Measurements from ENCODE around the gene ALDH8A1. TPM values are rescaled to one million over a fixed set of nuclear protein-coding genes. Genes with fewer than 3 reads are reported as not detected.
A peak's percentile ranks its signal among the peaks of the same experiment; 100 is the strongest.
"Not testable (repeated sequence)": the region's sequence is repeated elsewhere in the genome, so short reads cannot be mapped to it uniquely, and the experiment has no call there.

ALDH8A1 gene
- total RNA-seq, 1 experiment from 2014 or later, result not detected

DNA sequence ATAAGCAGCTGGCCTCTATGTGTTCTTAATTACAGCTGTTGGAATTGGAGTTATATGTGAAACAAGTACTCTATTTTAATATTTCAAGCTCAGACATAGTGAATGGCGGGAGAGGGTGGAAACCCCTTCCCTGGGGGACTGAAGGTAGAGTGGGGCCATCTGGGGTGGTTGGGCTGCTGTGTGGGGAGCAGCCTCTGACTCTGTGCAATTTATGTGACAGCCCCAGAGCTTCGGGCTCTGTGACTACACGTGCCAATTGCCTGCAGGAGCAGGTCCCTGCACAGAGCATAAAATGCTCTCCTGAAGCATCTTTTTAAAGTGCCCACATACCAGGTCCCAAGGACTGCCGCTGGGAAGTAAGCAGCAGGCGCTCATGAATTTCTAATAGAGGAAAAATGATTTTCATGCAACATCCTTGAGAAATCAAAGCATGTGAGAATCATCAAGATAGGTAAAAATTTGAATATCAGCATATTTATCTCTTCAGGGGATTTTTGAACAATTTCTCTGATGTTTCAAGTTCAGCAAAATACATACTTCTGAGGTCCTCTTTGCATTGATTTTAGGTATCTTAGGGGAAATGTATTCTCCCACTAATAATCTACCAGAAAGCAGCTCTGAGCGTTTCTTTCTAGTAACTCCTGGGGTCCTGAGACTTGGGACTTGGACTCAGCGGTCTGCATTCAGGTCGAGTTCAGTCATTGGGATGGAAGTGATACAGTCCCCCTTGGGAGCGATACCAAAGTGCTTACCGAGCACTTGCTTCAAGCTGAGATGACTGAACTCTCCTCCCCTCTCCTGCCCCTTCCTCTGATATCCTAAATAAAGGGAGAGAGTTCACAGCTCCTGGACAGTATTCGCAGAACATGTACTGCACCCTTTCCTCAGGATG lies 40.0 kb downstream of the ALDH8A1 start:
- CTCF ChIA-PET, result no interaction called here
- POLR2A ChIA-PET, result interaction anchor here (0.6 kb wide), 1 partner anchor 16 kb away, joined by 13 read pairs; no protein-coding TSS in a partner anchor
- peaks cover 13% of the 10 kb centered on the region for H3K4me1 ChIP-seq (ENCODE audit: control insufficient read depth, insufficient read depth, low read length)
- H3K9me3 ChIP-seq (ENCODE audit: control insufficient read depth, insufficient read depth, low read depth, low read length), result no peaks in the 10 kb centered on the region
- in situ Hi-C loops (cut with HindIII; ENCODE audit: low pct_unique_long_range_greater_than_20kb, low sequenced_read_pairs), result no loop called here
- ATAC-seq (peak; percentile 59), DNase-seq (ENCODE audit: low read depth, low spot score) (no peak)
- H3K4me3 ChIP-seq (ENCODE audit: low read depth in 2 of 2, low read length in 2 of 2), result no peak overlapping the region
- no TSS peak for BruUV-seq (replicated peaks)
- intact Hi-C loops (cut with micrococcal nuclease; ENCODE audit: unreplicated experiment), result no loop called here
- TF ChIP-seq, protein P1, sequence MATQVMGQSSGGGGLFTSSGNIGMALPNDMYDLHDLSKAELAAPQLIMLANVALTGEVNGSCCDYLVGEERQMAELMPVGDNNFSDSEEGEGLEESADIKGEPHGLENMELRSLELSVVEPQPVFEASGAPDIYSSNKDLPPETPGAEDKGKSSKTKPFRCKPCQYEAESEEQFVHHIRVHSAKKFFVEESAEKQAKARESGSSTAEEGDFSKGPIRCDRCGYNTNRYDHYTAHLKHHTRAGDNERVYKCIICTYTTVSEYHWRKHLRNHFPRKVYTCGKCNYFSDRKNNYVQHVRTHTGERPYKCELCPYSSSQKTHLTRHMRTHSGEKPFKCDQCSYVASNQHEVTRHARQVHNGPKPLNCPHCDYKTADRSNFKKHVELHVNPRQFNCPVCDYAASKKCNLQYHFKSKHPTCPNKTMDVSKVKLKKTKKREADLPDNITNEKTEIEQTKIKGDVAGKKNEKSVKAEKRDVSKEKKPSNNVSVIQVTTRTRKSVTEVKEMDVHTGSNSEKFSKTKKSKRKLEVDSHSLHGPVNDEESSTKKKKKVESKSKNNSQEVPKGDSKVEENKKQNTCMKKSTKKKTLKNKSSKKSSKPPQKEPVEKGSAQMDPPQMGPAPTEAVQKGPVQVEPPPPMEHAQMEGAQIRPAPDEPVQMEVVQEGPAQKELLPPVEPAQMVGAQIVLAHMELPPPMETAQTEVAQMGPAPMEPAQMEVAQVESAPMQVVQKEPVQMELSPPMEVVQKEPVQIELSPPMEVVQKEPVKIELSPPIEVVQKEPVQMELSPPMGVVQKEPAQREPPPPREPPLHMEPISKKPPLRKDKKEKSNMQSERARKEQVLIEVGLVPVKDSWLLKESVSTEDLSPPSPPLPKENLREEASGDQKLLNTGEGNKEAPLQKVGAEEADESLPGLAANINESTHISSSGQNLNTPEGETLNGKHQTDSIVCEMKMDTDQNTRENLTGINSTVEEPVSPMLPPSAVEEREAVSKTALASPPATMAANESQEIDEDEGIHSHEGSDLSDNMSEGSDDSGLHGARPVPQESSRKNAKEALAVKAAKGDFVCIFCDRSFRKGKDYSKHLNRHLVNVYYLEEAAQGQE (IDR thresholded peaks at IDR 0.05; ENCODE audit: insufficient read depth in 1 of 2, low read depth in 2 of 2, low read length in 1 of 2), result no peak
- no peak for TF ChIP-seq POLR2AphosphoS5 (IDR thresholded peaks at IDR 0.05; ENCODE audit: low read depth, low read length)
- TF ChIP-seq, protein P2, sequence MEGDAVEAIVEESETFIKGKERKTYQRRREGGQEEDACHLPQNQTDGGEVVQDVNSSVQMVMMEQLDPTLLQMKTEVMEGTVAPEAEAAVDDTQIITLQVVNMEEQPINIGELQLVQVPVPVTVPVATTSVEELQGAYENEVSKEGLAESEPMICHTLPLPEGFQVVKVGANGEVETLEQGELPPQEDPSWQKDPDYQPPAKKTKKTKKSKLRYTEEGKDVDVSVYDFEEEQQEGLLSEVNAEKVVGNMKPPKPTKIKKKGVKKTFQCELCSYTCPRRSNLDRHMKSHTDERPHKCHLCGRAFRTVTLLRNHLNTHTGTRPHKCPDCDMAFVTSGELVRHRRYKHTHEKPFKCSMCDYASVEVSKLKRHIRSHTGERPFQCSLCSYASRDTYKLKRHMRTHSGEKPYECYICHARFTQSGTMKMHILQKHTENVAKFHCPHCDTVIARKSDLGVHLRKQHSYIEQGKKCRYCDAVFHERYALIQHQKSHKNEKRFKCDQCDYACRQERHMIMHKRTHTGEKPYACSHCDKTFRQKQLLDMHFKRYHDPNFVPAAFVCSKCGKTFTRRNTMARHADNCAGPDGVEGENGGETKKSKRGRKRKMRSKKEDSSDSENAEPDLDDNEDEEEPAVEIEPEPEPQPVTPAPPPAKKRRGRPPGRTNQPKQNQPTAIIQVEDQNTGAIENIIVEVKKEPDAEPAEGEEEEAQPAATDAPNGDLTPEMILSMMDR (IDR thresholded peaks at IDR 0.05), result no peak
- TF ChIP-seq SIN3A (IDR thresholded peaks at IDR 0.05; ENCODE audit: borderline replicate concordance, insufficient read depth, low read depth, low read length), result no peak
- no peak for TF ChIP-seq TCF7L2 (IDR thresholded peaks at IDR 0.05; ENCODE audit: low read depth, low read length)
- no peaks in the 10 kb centered on the region for H3K27me3 ChIP-seq (ENCODE audit: control insufficient read depth, insufficient read depth, low read length)
- H3K36me3 ChIP-seq (ENCODE audit: control insufficient read depth, insufficient read depth, low read length), result no peaks in the 10 kb centered on the region
- peak overlapping the region; percentile 71 for H3K27ac ChIP-seq (ENCODE audit: low read length)

DNA sequence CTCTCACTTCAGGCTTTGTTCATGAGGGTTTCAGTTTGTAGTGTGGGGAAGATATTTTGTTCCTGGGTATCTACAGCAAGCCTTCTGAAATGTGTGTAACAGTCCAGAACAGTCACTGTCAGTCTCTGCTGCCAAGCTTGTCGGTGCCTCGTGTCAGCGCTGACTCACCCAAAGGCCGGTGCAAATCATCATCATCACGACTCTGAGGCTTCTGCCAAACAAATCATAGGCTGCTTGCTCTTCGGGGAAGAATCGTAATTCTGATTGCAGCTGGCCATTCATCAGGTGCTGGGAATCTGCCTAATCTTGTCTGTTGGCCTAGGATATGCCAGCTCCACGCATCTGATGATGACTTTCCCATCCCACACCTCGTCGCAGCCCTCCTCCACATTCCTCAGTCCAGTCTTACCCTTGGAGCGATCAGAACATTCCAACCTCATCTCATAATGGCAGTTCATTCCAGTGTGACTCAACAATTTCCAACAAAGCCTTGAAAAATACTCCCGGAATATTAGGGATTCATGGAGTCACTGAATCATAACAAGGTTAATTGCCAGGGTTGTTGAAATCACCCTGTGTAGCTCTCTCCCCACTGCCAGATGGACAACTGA lies 40.9 kb downstream of the ALDH8A1 start:
- in situ Hi-C loops (cut with HindIII; ENCODE audit: low pct_unique_long_range_greater_than_20kb, low sequenced_read_pairs) (no loop called here), intact Hi-C loops (cut with micrococcal nuclease; ENCODE audit: unreplicated experiment) (no loop called here)
- Histone ChIP-seq H3K27me3 (ENCODE audit: control insufficient read depth, insufficient read depth, low read length) (no peaks in the 10 kb centered on the region), H3K36me3 (ENCODE audit: control insufficient read depth, insufficient read depth, low read length) (no peaks in the 10 kb centered on the region), H3K27ac (ENCODE audit: low read length) (peak overlapping the region; percentile 71), H3K4me3 (ENCODE audit: low read depth in 2 of 2, low read length in 2 of 2) (peak overlapping the region; percentile 14 to 46), H3K9me3 (ENCODE audit: control insufficient read depth, insufficient read depth, low read depth, low read length) (no peaks in the 10 kb centered on the region), H3K4me1 (ENCODE audit: control insufficient read depth, insufficient read depth, low read length) (peaks cover 13% of the 10 kb centered on the region)
- peak; percentile 92 for ATAC-seq
- TF ChIP-seq, protein P1 (IDR thresholded peaks at IDR 0.05; ENCODE audit: insufficient read depth in 1 of 2, low read depth in 2 of 2, low read length in 1 of 2), result no peak
- TF ChIP-seq, protein P2 (IDR thresholded peaks at IDR 0.05), result no peak
- no peak for TF ChIP-seq TCF7L2 (IDR thresholded peaks at IDR 0.05; ENCODE audit: low read depth, low read length)
- no peak for TF ChIP-seq SIN3A (IDR thresholded peaks at IDR 0.05; ENCODE audit: borderline replicate concordance, insufficient read depth, low read depth, low read length)
- no peak for TF ChIP-seq POLR2AphosphoS5 (IDR thresholded peaks at IDR 0.05; ENCODE audit: low read depth, low read length)
- ChIA-PET CTCF (no interaction called here), POLR2A (interaction anchor here (0.6 kb wide), 1 partner anchor 17 kb away, joined by 13 read pairs; no protein-coding TSS in a partner anchor)
- no TSS peak for BruUV-seq (replicated peaks)
- peak; percentile 90 for DNase-seq (ENCODE audit: low read depth, low spot score)

DNA sequence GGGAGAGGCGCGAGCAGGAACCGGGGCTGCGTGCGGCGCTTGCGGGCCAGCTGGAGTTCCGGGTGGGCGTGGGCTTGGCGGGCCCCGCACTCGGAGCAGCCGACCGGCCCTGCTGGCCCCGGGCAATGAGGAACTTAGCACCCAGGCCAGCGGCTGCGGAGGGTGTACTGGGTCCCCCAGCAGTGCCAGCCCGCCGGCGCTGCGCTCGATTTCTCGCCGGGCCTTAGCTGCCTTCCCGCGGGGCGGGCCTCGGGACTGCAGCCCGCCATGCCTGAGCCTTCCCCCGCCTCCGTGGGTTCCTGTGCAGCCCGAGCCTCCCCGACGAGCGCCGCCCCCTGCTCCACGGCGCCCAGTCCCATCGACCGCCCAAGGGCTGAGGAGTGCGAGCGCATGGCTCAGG lies 45.2 kb downstream of the ALDH8A1 start:
- H3K27ac ChIP-seq (ENCODE audit: low read length); H3K4me3 ChIP-seq (ENCODE audit: low read depth in 2 of 2, low read length in 2 of 2); CTCF ChIA-PET; intact Hi-C loops (cut with micrococcal nuclease; ENCODE audit: unreplicated experiment); in situ Hi-C loops (cut with HindIII; ENCODE audit: low pct_unique_long_range_greater_than_20kb, low sequenced_read_pairs); POLR2A ChIA-PET; DNase-seq (ENCODE audit: low read depth, low spot score); H3K27me3 ChIP-seq (ENCODE audit: control insufficient read depth, insufficient read depth, low read length); ATAC-seq; H3K36me3 ChIP-seq (ENCODE audit: control insufficient read depth, insufficient read depth, low read length); H3K9me3 ChIP-seq (ENCODE audit: control insufficient read depth, insufficient read depth, low read depth, low read length); BruUV-seq (replicated peaks): not testable (repeated sequence)
- peaks cover 11% of the 10 kb centered on the region for H3K4me1 ChIP-seq (ENCODE audit: control insufficient read depth, insufficient read depth, low read length)
